DND-41 (cell line): ENCODE results near the gene RPUSD3.

Source experiments
- ATAC-seq: fragments of 200-7000 bp; cut with Tn5 transposase; 3 replicates; pipeline ENCODE4 v1.9.1; 2021; ENCODE audit warnings: low read depth; ENCODE audit not compliant: insufficient read depth
- DNase-seq: peaks from one replicate; pipeline ENCODE4 v3.0.0-alpha.2; 2020
- H2AFZ ChIP-seq: 2 replicates; pipeline ENCODE4 v1.6.0; 2012; ENCODE audit warnings: low read depth, low read length
- H3K27ac ChIP-seq: 2 replicates; pipeline ENCODE4 v1.5.1; 2012; ENCODE audit warnings: low read length, inconsistent platforms
- H3K27me3 ChIP-seq: fragments of 200-600 bp; sonication (generic); 2 replicates; pipeline ENCODE4 v1.6.0; 2012; ENCODE audit warnings: low read length, mild to moderate bottlenecking, inconsistent platforms; ENCODE audit not compliant: insufficient read depth, poor library complexity
- H3K36me3 ChIP-seq: 2 replicates; pipeline ENCODE4 v1.5.1; 2012; ENCODE audit warnings: low read length, inconsistent platforms; ENCODE audit not compliant: insufficient read depth
- H3K4me1 ChIP-seq: 2 replicates; pipeline ENCODE4 v1.5.1; 2012; ENCODE audit warnings: mild to moderate bottlenecking, low read length; ENCODE audit not compliant: insufficient read depth
- H3K4me2 ChIP-seq: 2 replicates; pipeline ENCODE4 v1.6.0; 2012; ENCODE audit warnings: mild to moderate bottlenecking, moderate library complexity, low read length, inconsistent platforms; ENCODE audit not compliant: insufficient read depth
- H3K4me3 ChIP-seq, 2 experiments: fragments of 200-600 bp in 1 of 2; shearing (Covaris generic) in 1 of 2; 2 replicates each; pipeline ENCODE4 v1.5.1; 2012 to 2016; ENCODE audit warnings: inconsistent platforms in 2 of 2, low read length in 2 of 2, mild to moderate bottlenecking in 2 of 2, low read depth in 1 of 2, moderate library complexity in 1 of 2
- H3K79me2 ChIP-seq: 2 replicates; pipeline ENCODE4 v1.6.0; 2012; ENCODE audit warnings: low read length, inconsistent platforms; ENCODE audit not compliant: insufficient read depth
- H3K9ac ChIP-seq: 2 replicates; pipeline ENCODE4 v1.6.0; 2012; ENCODE audit warnings: low read depth, mild to moderate bottlenecking, inconsistent platforms, low read length, moderate library complexity
- H3K9me3 ChIP-seq: 2 replicates; pipeline ENCODE4 v1.5.1; 2012; ENCODE audit warnings: low read length, moderate library complexity, mild to moderate bottlenecking, inconsistent platforms; ENCODE audit not compliant: insufficient read depth, severe bottlenecking
- H4K20me1 ChIP-seq: 2 replicates; pipeline ENCODE4 v1.6.0; 2012; ENCODE audit warnings: low read length; ENCODE audit not compliant: insufficient read depth
- CTCF ChIP-seq: IDR thresholded peaks from 2 replicates; pipeline ENCODE4 v1.5.1; 2012; ENCODE audit warnings: borderline replicate concordance, low read length, moderate library complexity, mild to moderate bottlenecking; ENCODE audit not compliant: poor library complexity, severe bottlenecking; ENCODE audit errors: extremely low read depth
- EZH2 ChIP-seq: IDR thresholded peaks from 3 replicates; pipeline ENCODE4 v1.6.1; 2012; ENCODE audit warnings: borderline replicate concordance, low read depth, mild to moderate bottlenecking, moderate library complexity, low read length, inconsistent platforms; ENCODE audit not compliant: severe bottlenecking

RPUSD3 gene

GRCh38 chr3:9886328-9886727 is 42.5 kb upstream of the RPUSD3 start:
- no peak for DNase-seq
- no peaks in the 10 kb centered on the region for H3K9me3 ChIP-seq
- no peak overlapping the region for H3K4me3 ChIP-seq
- peaks cover 9% of the 10 kb centered on the region for H3K4me1 ChIP-seq
- no peak overlapping the region for H3K9ac ChIP-seq
- TF ChIP-seq CTCF, result no peak
- TF ChIP-seq EZH2, result no peak
- no peak overlapping the region for H2AFZ ChIP-seq
- peaks cover 4% of the 10 kb centered on the region; the same call in 1 of the 2 replicates for H3K36me3 ChIP-seq
- no peaks in the 10 kb centered on the region for H3K27me3 ChIP-seq
- no peaks in the 10 kb centered on the region for H4K20me1 ChIP-seq
- peaks cover 9% of the 10 kb centered on the region for H3K79me2 ChIP-seq
- ATAC-seq, result no peak
- H3K4me2 ChIP-seq, result no peak overlapping the region
- no peak overlapping the region for H3K27ac ChIP-seq

GRCh38 chr3:9884555-9885165 is 40.9 kb upstream of the RPUSD3 start:
- no peak for TF ChIP-seq CTCF
- TF ChIP-seq EZH2, result no peak
- DNase-seq, result no peak
- H3K9me3 ChIP-seq, result no peaks in the 10 kb centered on the region
- H3K4me1 ChIP-seq, result peaks cover under 1% of the 10 kb centered on the region
- H2AFZ ChIP-seq, result no peak overlapping the region
- H3K27ac ChIP-seq, result no peak overlapping the region
- H4K20me1 ChIP-seq, result no peaks in the 10 kb centered on the region
- no peaks in the 10 kb centered on the region for H3K79me2 ChIP-seq
- no peak overlapping the region for H3K4me2 ChIP-seq
- H3K27me3 ChIP-seq, result no peaks in the 10 kb centered on the region
- H3K9ac ChIP-seq, result no peak overlapping the region
- no peak for ATAC-seq
- H3K36me3 ChIP-seq, result no peaks in the 10 kb centered on the region
- no peak overlapping the region for H3K4me3 ChIP-seq

- Histone ChIP-seq H3K36me3 (no peaks in the 10 kb centered on the region), H3K4me2 (no peak overlapping the region), H3K4me1 (no peaks in the 10 kb centered on the region), H3K27ac (no peak overlapping the region), H3K9me3 (no peaks in the 10 kb centered on the region), H3K27me3 (no peaks in the 10 kb centered on the region), H2AFZ (no peak overlapping the region), H3K79me2 (no peaks in the 10 kb centered on the region), H4K20me1 (no peaks in the 10 kb centered on the region), H3K9ac (no peak overlapping the region), H3K4me3 (no peak overlapping the region)
- TF ChIP-seq EZH2 (no peak), CTCF (no peak)
- no peak for DNase-seq
- no peak for ATAC-seq
These were observed 40.1 kb upstream of the RPUSD3 start for GRCh38 chr3:9883706-9884554.
